Activated T-cell treated with anti-CD3 and anti-CD28 coated beads, Interleukin-2, amount 50 U/mL, for 1 hour (primary cell): ENCODE results near the gene NRF1.

Experiments used
- DNase-seq: peaks from one replicate; pipeline ENCODE4 v3.0.0-alpha.2; 2020

The NRF1 gene

DNA sequence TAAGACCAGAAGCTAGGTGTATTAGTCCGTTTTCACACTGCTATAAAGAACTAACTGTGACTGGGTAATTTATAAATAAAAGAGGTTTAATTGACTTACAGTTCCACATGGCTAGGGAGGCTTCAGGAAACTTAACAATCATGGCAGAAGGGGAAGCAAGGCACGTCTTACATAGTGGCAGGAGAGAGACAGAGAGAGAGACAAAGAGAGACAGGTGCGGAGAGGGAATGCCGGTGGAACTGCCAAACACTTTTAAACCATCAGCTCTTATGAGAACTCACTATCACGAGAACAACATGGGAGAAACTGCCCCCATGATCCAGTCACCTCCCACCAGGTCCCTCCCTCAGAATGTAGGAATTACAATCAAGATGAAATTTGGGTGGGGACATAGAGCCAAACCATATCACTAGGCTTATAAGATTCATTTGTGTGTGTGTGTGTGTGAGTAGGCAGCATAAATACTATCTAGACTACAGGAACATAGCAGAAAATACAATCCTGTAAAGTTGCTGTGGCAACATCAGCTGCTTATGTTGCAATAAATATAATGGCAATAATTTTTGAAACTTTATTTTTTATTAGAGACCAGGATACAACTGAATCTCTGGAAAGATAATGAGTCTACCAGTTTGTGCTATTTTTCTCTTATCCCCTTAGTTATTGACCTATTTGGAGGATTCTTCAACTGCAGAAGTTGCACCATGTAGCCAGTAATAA, 77.1 kb downstream of the NRF1 start:
- no peak for DNase-seq

- DNase-seq = no peak
These were observed 78.6 kb downstream of the NRF1 start for GRCh38 chr7:129689995-129690581.

DNA sequence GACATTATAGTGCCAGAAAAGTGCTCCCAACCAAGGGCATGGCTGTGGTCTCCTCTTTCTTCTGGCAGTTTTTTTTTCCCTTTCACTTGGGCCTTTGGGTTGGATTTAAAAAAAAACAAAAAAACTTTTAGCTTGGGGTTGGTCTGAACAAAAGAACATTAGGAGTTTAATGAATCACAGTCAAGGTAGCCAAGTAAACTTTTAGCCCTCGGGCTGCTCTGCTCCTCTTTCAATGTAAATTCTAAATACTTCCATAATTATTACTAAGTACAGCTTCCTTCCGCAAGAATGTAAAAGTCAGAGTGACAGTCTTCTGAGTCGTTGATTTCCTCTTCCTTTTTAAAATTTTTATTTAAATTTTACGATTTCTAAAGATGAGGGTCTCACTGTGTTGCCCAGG, 79.2 kb downstream of the NRF1 start:
- no peak for DNase-seq

GRCh38 chr7:129698516-129699418, 87.2 kb downstream of the NRF1 start:
- DNase-seq = no peak

GRCh38 chr7:129702316-129702715, 90.8 kb downstream of the NRF1 start:
- no peak for DNase-seq

DNA sequence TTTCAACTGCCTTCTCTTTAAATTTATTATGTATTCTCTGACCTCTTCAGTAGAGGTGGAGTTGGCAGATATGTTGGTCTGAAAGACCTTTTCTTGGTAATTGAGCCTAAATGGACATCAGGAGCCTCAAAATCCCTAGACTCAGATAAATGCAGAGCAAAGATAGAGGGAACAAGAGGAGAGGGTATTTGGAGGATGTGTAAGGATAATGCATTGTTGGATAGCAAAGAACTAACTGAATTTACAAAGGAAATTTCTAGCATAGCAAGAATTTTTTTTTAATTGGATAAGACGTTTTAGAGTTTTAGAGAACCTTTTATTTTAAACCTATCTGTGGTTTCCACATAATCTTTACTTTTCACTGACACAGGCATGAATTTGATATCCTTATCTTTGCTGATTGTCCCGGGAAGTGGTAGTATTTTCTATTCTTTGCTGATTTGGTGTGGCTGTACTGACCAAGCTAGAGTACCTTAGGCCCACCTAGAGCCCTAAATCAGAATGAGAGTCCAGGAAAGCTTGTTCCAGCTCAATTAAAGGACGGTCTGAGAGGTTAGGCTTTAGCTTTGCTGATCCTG, 91.3 kb downstream of the NRF1 start:
- no peak for DNase-seq

DNA sequence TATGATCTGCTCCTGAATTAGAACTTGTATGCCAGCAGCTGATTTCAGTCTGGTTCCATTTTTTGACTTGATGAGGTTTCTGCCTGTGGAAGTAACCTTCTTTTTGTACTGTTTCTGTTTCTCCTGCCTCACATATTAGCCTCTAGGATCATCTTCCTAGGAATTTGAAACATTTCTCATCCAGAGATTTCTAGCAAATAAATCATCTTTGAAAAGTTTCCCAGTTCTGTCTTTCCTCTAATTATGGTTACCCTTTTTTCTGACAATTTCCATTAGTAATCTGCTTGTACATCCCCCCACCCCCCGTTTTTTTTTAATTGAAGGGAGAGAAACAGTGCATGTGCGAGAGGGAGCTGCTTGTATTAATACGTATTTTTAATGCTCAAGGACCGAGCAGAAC, 92.2 kb downstream of the NRF1 start:
- no peak for DNase-seq

- DNase-seq = no peak
These were observed 96.5 kb downstream of the NRF1 start for GRCh38 chr7:129707910-129708499.

DNA sequence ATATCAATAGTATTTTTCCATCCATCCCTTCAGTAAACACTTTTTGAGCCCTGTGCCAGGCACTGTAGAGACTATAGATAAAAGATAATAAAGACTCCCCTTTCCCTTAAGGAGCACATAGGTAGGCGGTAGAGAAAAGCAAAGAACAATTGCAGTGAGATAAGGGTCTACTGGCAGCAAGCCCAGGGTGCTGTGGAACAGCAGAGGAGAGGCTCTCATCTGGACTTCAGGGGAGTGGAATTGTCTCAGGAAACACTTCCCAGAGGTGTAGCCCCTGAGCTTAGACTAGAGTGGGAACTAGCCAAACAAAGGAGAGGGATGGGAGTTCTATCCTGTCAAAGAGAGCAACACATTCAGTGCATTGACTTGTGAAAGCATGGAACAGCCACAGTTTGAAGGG, 102.0 kb downstream of the NRF1 start:
- no peak for DNase-seq

DNA sequence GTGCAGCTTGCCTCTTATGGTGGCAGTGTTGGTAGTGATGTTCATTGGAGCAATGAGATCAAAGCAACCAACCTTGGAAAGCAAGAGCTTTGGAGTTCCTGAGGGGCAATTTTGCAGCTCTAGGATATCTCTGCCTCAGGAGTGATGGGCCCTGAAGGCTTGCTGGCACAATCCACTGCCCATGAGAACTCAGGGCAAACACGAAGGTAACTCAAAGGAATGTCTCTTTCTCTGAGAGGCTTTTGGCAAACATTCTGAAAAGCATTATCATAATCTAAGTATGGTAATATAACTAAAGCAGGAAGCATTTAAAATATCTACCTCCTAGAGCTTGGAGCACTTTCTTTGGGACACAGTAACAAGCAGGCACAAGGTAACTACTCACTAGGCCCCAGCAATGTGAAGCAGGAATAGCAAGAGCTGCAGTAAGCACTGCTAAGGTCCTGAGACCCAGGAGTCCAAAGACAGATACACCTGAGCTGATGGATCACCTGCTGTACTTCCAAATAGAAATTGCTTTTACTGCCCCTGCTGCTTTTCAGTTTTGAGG, 103.1 kb downstream of the NRF1 start:
- no peak for DNase-seq

DNA sequence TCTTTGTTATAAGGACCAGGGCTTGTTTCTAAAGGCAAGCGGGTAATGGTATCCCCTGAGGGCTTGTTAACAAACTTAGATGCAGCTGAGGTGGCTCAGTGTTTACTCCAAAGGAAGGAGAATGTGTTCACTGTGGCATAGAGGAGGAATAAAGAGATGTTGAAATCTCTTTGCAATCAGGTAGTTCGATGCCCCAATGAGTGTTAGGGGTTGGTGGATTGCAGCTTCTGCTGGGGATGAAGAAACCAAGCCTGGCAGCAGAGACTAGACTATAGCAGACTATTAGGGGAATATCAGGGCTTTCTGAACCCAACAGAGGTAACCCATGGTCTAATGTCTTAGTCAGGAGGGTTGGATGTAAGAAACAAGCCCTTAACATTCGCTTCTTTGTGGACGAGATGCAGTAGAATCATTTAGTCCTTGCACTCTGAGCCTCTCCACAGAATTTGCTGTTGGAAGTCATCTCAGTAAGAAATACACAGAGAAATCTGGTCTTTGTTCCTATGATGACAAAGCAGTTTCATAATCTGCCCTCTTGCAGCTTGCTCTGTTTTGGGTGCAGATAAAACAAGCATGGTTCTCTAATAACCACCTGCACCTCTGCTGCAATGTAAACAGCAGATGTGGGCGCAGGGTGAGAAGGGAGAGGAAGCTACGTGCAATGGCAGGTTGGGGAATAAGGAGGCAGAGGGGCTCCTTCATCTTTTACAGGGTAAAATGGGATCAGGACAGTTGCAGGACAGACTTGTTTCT, 108.6 kb downstream of the NRF1 start:
- DNase-seq = no peak

DNA sequence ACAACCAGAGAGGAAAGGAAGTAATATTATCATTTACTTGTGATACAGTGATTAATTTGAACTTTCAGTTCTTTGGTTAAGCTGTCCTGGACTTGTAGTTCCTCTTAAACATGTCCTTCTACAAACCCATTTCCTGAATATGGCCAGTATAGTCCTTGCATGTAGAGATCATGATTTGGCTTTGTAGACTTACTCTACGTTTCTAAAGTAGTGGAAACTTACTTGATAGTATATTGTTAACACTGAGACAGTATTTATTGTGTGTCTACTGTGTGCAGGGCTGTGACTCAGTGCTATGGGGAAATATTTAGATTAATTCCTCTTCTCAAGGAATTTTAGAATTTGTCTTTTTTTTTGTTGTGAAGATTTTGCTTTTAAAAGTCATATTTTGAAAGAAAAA, 109.5 kb downstream of the NRF1 start:
- no peak for DNase-seq

DNA sequence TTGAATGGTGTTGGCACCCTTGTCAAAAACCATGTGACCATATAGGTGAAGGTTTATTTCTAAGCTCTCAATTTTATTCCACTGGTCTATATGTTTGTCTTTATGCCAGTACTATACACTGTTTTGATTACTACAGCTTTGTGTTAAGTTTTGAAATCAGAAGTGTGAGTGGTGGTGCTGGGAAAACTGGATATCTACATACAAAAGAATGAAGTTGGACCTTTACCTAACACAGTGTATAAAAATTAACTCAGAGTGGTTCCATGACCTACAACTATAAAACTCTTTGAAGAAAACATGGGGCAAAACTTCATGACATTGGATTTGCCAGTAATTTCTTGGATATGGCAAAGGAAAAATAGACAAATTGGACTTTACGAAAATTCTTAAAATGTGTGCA, 112.2 kb downstream of the NRF1 start:
- DNase-seq = no peak

DNA sequence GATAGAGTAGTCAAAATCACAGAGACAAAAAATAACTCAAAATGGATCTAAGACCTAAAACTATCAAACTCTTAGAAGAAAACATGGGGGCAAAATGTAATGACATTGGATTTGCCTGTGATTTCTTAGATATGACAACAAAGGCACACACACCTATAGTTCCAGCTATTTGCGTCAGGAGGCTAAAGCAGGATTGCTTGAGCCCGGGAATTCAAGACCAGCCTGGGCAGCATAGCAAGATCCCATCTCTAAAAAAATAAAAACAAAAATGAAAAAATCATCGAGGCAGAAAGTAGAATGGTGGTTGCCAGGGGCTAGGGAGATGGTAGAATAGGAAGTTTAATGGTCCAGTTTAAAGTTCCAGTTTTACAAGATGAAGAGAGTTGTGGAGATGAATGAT, 113.3 kb downstream of the NRF1 start:
- no peak for DNase-seq

GRCh38 chr7:129728875-129729467, 117.5 kb downstream of the NRF1 start:
- no peak for DNase-seq

GRCh38 chr7:129729511-129729910, 118.0 kb downstream of the NRF1 start:
- no peak for DNase-seq

DNA sequence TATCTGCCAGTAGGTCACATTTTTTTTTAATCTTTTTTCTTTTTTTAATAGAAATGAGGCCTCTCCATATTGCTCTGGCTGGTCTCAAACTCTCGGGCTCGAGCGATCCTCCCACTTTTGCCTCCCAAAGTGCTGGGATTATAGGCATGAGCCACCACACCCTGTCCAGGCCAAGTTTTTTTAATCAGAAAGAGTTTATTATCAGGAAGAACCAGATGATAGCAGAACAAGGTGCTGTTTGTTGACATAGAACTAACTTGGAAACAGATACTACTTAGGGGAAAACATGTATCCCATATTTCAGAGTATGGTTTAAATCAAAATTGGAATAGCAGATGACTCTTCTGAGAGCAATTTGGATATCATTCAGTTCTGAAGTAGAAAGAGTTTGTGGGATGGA, 118.6 kb downstream of the NRF1 start:
- no peak for DNase-seq

- DNase-seq = no peak
These were observed 122.9 kb downstream of the NRF1 start for GRCh38 chr7:129734400-129734799.

GRCh38 chr7:129739427-129739826, 127.9 kb downstream of the NRF1 start:
- DNase-seq = no peak

DNA sequence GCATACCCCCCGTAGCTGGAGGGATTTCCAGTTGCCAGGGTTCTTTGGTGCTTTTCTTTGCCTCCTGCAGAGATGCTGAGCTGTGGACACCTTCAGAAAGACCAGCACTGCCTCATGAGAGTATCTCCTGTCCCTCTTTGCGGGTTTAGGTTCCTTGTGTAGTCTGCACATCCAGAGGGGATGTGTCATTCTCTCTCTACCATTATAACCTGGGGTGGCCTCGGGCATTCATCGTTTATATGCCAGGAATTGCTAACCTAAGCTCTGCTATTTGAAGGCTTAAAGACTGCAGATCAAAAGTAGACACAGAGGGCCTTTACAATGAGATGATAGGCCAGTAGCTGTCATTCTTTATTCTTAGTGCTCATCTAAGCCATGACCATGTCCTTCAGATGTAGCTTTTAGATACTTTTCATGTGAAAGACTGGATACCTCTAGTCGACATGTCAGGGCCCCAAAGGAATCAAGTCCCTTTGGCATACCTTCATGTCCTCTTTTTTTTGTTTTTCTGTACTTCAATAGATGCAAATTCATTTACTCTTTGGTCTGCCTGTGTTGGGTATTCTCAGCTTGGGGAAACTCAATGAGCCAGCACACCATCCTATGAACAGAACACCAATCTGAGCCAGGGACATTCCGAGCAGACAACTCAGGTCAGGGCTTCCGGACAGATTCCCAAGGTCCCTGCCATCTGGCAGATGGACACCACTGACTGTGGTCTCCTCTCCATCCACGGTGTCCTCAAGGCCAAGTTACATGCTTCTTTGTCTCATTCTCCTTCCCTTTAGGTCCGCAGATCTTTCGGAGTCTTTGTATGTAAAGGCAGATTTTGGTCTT, 129.3 kb downstream of the NRF1 start:
- DNase-seq = no peak

DNA sequence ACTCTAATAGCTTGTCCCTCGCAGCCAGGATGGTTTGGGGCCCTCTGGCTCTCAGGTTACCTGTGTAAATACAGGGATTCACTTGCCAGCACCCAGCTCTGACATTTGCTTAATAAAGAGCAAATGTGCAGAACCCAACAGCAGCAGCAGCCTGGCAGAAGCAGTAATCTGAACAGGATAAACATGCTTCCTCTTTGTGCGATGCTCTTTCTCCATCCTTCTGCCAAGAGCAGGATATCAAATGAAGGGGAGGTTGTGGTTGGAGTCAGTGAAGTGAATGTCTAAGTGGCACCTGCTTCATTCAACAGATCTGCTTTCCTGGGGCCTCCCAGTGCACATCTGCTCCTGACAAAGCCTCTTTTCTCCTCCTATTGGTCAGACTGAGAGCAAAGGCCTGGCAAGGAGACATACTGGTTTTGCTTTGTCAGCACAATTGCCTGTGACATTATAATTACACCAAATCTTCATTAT, 130.3 kb downstream of the NRF1 start:
- DNase-seq = no peak
